Glomerular visceral epithelial cell (primary cell): Measurements from ENCODE around the gene ZNF765.
"Not testable (repeated sequence)": the region's sequence is repeated elsewhere in the genome, so short reads cannot be mapped to it uniquely, and the experiment has no call there.

Experiments
- DNase-seq: peaks from one replicate; pipeline ENCODE4 v3.0.0-alpha.2; 2016; ENCODE audit errors: extremely low spot score

ZNF765 gene

DNA sequence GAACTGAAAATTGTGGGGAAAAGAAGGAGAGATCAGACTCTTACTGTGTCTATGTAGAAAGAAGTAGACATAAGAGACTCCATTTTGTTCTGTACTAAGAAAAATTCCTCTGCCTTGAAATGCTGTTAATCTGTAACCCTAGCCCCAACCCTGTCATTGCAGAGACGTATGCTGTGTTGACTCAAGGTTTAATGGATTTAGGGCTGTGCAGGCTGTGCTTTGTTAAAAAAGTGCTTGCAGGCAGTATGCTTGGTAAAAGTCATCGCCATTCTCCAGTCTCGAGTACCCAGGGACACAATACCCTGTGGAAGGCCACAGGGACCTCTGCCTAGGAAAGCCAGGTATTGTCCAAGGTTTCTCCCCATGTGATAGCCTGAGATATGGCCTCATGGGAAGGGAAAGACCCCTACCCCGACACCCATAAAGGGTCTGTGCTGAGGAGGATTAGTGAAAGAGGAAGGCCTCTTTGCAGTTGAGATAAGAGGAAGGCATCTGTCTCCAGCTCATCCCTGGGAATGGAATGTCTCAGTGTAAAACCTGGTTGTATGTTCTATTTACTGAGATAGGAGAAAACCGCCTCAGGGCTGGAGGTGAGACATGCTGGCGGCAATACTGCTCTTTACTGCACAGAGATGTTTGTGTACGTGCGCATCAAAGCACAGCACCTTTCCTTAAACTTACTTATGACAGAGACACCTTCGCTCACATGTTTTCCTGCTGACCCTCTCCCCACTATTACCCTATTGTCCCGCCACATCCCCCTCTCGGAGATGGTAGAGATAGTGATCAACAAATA lies 25.8 kb downstream of the ZNF765 start:
- DNase-seq, result not testable (repeated sequence)

GRCh38 chr19:53422551-53422950 lies 27.6 kb downstream of the ZNF765 start:
- DNase-seq, result no peak

DNA sequence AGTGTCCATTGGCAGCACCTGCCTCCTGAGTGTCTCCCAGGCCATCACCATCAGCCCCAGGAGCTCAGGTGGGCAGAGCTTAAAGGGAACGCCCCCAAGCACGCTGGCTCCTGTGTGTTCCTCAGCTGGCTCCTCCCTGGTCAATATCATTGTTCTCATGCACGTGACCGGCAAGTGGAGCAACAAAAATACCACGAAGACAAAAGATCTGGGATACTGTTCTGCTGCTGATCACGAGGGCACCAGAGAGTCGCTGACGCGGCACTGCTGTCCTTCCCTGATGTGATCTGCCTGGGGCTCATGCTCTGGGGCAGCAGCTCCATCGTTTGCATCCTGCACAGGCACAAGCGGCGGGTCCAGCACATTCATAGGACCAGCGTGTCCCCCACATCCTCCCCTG lies 28.1 kb downstream of the ZNF765 start:
- DNase-seq, result not testable (repeated sequence)

- DNase-seq, result not testable (repeated sequence)
Observed at GRCh38 chr19:53423680-53424079, 28.7 kb downstream of the ZNF765 start.

- peak; percentile 6 for DNase-seq
Observed at GRCh38 chr19:53424968-53425597, 30.1 kb downstream of the ZNF765 start.

DNA sequence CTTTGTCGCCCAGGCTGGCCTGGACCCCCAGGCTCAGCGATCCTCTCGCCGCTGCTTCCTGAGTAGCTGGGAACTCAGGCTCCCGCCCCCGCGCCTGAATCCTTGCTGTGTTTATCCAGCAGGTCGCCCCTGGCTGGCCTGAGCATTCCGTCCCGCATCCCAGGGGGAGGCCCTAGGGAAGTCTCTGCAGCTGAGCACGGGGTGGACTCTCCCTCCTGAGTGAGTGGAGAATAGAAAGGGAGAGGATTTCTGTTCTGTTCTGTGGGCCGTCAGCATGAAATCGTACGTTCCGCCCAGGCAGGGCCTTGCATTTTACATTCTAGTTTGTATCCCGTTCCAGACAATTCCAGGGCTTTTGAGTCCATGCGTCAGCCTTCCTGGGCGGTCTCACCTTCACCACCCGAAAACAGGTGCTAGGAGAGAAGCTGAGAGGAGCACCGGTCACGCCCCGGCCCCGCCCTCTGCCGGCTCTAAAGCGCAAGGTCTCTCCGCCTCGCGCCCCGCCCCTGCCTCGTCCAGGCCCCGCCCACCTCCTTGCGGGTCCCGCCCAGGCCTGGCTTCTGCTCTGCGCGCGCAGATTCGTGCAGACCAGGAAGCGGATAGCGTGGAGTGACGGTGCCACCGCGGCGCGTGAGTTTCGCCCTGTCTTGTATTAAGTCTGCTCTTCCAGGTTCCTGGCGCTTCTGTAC lies 36.6 kb downstream of the ZNF765 start, which contains the start of gene ZNF761:
Gene ZNF761 (plus strand): TSS at position 586 of the 689 bp plus-strand sequence. CDS start 15,285 bp downstream, outside the sequence.
- DNase-seq, result peak; percentile 97

- peak; percentile 25 for DNase-seq
Observed at GRCh38 chr19:53432088-53432661, 37.2 kb downstream of the ZNF765 start.

DNA sequence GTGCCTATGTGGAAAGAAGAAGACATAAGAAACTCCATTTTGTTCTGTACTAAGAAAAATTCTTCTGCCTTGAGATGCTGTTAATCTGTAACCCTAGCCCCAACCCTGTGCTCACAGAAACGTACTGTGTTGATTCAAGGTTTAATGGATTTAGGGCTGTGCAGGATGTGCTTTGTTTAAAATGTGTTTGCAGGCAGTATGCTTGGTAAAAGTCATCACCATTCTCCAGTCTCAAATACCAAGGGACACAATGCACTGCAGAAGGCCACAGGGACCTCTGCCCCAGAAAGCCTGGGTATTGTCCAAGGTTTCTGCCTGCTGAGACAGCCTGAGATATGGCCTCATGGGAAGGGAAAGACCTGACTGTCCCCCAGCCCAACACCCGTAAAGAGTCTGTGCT lies 48.9 kb downstream of the ZNF765 start:
- not testable (repeated sequence) for DNase-seq

DNA sequence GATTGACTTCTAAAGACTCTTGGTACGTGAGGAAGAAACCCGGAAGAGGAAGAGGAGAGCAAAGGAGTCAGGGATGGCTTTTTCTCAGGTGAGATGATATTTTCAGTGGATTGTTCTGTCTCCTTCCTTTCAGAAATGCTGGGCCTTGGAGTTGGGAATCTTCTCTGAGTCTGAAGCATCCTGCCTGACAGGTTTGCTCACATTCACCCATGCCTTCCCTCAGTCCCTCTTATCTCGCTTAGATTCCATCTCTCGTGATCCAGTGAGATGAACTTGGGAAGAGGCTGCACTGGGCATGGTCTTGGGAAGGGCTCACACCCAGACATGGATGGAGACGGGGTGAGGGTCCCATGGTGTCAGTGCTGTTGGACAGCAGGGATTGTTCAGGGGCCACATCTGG lies 52.2 kb downstream of the ZNF765 start:
- not testable (repeated sequence) for DNase-seq

GRCh38 chr19:53455828-53456227 lies 60.9 kb downstream of the ZNF765 start:
- no peak for DNase-seq

- DNase-seq, result not testable (repeated sequence)
Observed at GRCh38 chr19:53460131-53460721, 65.3 kb downstream of the ZNF765 start.

DNA sequence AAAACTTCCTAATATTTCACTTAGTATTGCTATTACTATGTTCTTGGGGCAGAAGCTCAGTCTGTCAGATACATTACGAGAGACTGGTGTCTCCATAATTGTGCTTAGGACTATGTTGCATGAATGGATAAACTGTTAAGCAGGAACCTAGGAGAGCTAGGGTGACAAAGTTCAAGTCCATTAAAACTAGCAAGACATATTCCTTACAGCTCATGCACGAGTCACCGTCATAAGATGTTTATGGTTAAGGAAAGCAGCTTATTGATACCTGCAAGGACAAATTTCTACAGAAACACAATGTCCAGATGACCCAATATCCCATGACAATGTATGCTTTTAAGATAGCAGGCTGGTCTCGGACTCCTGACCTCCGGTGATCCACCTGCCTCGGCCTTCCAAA lies 66.9 kb downstream of the ZNF765 start:
- no peak for DNase-seq

DNA sequence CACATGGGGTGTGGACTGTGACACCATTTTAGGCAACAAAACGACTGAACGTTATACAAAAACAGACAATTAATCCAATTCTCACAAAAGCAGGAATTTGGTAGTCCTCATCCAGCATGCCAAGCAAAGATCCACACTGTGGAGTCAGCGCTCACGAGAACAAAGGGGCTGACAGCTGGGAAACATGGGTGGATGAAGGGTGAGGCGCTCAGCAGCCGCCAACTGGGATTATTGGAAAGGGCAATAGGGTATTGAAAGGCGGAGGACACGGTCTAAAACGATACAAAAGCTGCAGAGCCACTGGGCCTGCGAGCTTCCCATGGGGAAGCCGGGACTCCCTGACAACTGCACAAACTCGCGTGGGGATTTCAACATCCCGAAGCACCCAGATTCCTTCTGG lies 67.9 kb downstream of the ZNF765 start:
- DNase-seq, result no peak

GRCh38 chr19:53463263-53463662 lies 68.3 kb downstream of the ZNF765 start:
- DNase-seq, result no peak

GRCh38 chr19:53466726-53467484 lies 72.0 kb downstream of the ZNF765 start:
- no peak for DNase-seq

DNA sequence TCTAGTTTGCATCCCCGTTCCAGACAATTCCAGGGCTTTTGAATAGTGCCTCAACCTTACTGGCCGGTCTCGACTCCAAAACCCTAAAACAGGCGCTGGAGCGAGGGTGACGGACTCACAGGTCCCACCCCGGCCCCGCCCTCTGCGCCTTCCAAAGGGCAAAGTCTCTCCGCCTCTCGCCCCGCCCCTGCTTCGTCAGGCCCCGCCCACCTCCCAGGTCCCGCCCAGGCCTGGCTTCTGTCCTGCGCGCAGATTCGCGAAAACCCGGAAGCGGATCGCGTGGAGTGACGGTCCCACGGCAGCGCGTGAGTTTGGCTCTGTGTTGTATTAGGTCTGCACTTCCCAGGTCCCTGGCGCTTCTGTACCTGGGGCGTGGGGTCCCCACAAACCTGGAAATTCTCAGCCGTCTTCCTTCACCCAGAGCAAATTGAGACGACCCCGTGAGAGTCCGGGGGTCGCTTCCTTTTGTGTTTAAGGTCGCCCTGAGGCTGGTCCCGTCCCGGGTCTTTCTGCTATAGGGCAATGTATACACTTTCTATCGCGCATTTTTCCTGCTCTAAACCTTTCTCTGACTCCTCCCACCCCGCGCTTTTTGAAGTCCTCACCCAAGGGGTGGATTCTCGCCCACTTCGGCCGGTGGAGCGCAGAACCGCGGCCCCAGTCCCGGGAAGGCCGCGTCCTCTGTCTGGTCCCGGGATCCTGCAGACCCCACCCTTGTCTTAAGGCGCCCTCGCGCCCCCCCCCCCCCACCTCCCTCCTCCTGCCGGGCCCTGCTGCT lies 72.7 kb downstream of the ZNF765 start, which contains the start of gene ZNF813:
Gene ZNF813 (plus strand): TSS at position 249 of the 778 bp plus-strand sequence. CDS start 16,090 bp downstream, outside the sequence.
- DNase-seq, result peak; percentile 73

- not testable (repeated sequence) for DNase-seq
Observed at GRCh38 chr19:53468628-53469027, 73.7 kb downstream of the ZNF765 start.

DNA sequence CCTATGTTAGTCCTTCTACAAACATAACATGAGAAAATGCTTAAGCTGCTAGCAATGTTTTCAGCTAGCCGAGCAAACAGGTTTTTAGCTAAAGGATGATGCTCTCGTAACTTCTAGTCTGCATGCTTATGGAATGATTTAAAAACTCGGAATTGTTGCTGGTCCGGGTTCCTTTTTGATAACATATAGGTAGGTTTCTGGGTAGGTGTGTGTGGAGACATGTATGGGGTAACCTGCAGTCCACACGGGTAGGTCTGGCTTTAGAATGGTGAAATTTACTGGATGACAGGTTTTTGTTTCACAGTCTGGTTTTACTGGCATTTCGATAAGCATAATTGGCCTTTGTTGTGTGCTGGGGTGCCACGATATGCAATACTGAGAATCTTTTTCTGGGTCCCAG lies 77.0 kb downstream of the ZNF765 start:
- DNase-seq, result no peak

DNA sequence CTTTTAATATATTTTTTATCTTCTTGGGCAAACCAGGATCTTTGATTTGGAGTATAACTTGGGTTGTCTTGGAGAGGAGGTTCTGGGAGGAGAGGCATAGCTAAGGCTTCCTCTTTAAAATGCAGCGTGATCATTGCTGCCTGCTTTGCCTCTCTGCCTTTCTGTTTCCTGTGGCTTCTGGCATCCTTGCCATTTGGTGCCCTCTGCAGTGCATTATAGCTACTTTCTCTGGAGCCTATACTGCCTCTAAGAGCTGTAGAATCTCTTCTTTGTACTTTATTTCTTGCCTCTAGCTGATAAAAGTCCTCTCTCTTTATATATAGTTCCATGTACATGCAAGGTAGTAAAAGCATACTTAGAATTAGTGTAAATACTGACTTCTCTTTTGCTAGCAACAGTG lies 79.9 kb downstream of the ZNF765 start:
- not testable (repeated sequence) for DNase-seq

DNA sequence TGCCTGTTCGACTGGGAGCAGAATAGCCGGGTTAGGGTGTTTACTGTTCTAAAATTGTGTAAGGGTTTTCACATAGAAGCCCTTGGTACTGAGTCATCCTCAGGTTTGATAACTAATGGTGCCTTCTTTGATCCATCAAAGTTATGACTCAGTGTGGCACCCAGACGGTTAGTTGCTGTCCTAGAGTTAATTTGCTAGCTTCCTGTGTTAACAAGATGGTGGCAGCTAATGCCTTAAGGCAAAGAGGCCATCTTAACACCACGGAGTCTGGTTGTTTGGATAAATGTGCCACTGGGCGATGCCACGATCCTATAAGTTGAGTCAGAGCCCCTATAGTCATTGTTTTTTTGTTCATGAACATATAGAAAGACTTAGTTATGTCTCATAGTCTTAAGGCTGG lies 80.5 kb downstream of the ZNF765 start:
- not testable (repeated sequence) for DNase-seq
